Smooth muscle cell (in vitro differentiated cells): ENCODE data around the gene C4orf50. TPM values are rescaled to one million over a fixed set of nuclear protein-coding genes. Genes with fewer than 3 reads are reported as not detected.

Experiments used
- DNase-seq: peaks from one replicate; lab custom pipeline; 2025; ENCODE audit not compliant: unreplicated experiment; lab: John Stamatoyannopoulos, UW
- H2AFZ ChIP-seq: fragments of 200-600 bp; sonication (generic); 2 replicates; pipeline ENCODE4 v1.6.0; 2016; ENCODE audit warnings: antibody characterized with exemption, low read depth, mild to moderate bottlenecking
- H3F3A ChIP-seq: fragments of 200-600 bp; sonication (generic); 2 replicates; pipeline ENCODE4 v1.6.0; 2017; ENCODE audit warnings: antibody characterized with exemption, low read depth
- H3K27ac ChIP-seq: fragments of 200-600 bp; sonication (generic); 2 replicates; pipeline ENCODE4 v1.5.1; 2016; ENCODE audit warnings: low read depth, mild to moderate bottlenecking
- H3K27me3 ChIP-seq: fragments of 200-600 bp; sonication (generic); 2 replicates; pipeline ENCODE4 v1.6.1; 2016; ENCODE audit warnings: low read depth, mild to moderate bottlenecking
- H3K36me3 ChIP-seq: fragments of 200-600 bp; sonication (generic); 2 replicates; pipeline ENCODE4 v1.5.1; 2016; ENCODE audit warnings: low read depth
- H3K4me1 ChIP-seq: fragments of 200-600 bp; sonication (generic); 2 replicates; pipeline ENCODE4 v1.5.1; 2016; ENCODE audit warnings: low read depth
- H3K4me2 ChIP-seq: fragments of 200-600 bp; sonication (generic); 2 replicates; pipeline ENCODE4 v1.6.0; 2016; ENCODE audit warnings: mild to moderate bottlenecking
- H3K4me3 ChIP-seq: fragments of 200-600 bp; sonication (generic); 2 replicates; pipeline ENCODE4 v1.5.1; 2016; ENCODE audit warnings: mild to moderate bottlenecking
- H3K79me2 ChIP-seq: fragments of 200-600 bp; sonication (generic); 2 replicates; pipeline ENCODE4 v1.6.0; 2016; ENCODE audit warnings: low read depth, mild to moderate bottlenecking
- H3K9ac ChIP-seq: fragments of 200-600 bp; sonication (generic); 2 replicates; pipeline ENCODE4 v1.6.0; 2016; ENCODE audit warnings: low read depth
- H3K9me3 ChIP-seq: fragments of 200-600 bp; sonication (generic); replicated peaks from 2 replicates; pipeline ENCODE4 v1.5.1; 2016; ENCODE audit warnings: low read depth
- H4K20me1 ChIP-seq: fragments of 200-600 bp; sonication (generic); 2 replicates; pipeline ENCODE4 v1.6.0; 2016; ENCODE audit warnings: low read depth
- CTCF ChIP-seq: fragments of 200-600 bp; sonication (generic); IDR thresholded peaks from 2 replicates; pipeline ENCODE4 v1.5.1; 2017; ENCODE audit warnings: borderline replicate concordance, mild to moderate bottlenecking, antibody characterized with exemption; ENCODE audit not compliant: insufficient read depth, poor library complexity, severe bottlenecking
- WGBS: methylation state at CpG from one replicate; pipeline ENCODE4 v1.1.7; 2016; ENCODE audit warnings: low lambda C conversion rate; 5-methylcytosine and 5-hydroxymethylcytosine counted together
- polyA plus RNA-seq: library from polyadenylated mRNA; unstranded; fragments of >200 nt; fragmentation: Nextera tagmentation; extraction: Ambion mirVana; gene quantifications from 2 replicates; pipeline ENCODE4 v1.2.1, GENCODE V29; 2016
- total RNA-seq: library from RNA; depleted of rRNA; stranded (reverse); fragments of >200 nt; gene quantifications from 2 replicates; pipeline ENCODE4 v1.2.3, GENCODE V29; 2014

Gene C4orf50
- total and polyA plus RNA-seq, 2 experiments from 2014 or later, result not detected

DNA sequence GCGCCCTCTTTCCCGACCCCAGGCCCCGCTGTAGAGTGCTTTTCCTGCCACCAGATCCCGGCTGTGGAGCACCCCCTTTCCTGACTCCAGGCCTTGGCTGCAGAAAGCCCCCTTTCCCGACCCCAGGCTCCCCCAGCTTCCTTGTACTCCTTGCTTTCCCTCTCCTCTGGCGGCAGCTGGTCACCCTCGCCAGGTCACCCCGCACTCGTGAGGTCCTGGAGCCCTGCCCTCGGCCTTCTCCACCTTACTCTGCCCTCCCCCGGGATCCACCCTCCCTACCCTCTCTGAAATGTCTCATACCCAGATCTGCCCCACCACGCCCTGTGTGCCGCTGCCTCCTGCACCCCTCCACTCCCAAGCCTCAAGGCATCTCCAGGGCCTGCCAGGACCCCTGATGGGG is 25.0 kb upstream of the C4orf50 start:
- H3K79me2 ChIP-seq, result no peaks in the 10 kb centered on the region
- H3K4me3 ChIP-seq, result no peak overlapping the region
- peaks cover 14% of the 10 kb centered on the region for H3K27me3 ChIP-seq
- no peaks in the 10 kb centered on the region for H3F3A ChIP-seq
- H2AFZ ChIP-seq, result no peak overlapping the region
- WGBS, result 81% methylated on average over 3 of the region's 13 CpGs
- H3K9ac ChIP-seq, result no peak overlapping the region
- TF ChIP-seq CTCF, result no peak
- H3K4me1 ChIP-seq, result no peaks in the 10 kb centered on the region
- H4K20me1 ChIP-seq, result no peaks in the 10 kb centered on the region
- no peak overlapping the region for H3K4me2 ChIP-seq
- H3K36me3 ChIP-seq, result no peaks in the 10 kb centered on the region
- no peak overlapping the region for H3K27ac ChIP-seq
- DNase-seq, result no peak
- H3K9me3 ChIP-seq, result no peaks in the 10 kb centered on the region

- no peak for DNase-seq
- Histone ChIP-seq H3F3A (no peaks in the 10 kb centered on the region), H4K20me1 (no peaks in the 10 kb centered on the region), H3K27ac (no peak overlapping the region), H3K9me3 (no peaks in the 10 kb centered on the region), H3K4me2 (no peak overlapping the region), H3K36me3 (no peaks in the 10 kb centered on the region), H3K9ac (no peak overlapping the region), H2AFZ (no peak overlapping the region), H3K4me1 (no peaks in the 10 kb centered on the region), H3K79me2 (no peaks in the 10 kb centered on the region), H3K27me3 (peaks cover 14% of the 10 kb centered on the region), H3K4me3 (no peak overlapping the region)
- no peak for TF ChIP-seq CTCF
- 93% methylated on average over 18 of the region's 21 CpGs for WGBS
Observed at GRCh38 chr4:6042293-6043063, 24.2 kb upstream of the C4orf50 start.

GRCh38 chr4:6041800-6042199 is 23.6 kb upstream of the C4orf50 start:
- Histone ChIP-seq H3K79me2 (no peaks in the 10 kb centered on the region), H3K36me3 (no peaks in the 10 kb centered on the region), H2AFZ (no peak overlapping the region), H3K27me3 (peaks cover 14% of the 10 kb centered on the region), H3K4me2 (no peak overlapping the region), H3K9me3 (no peaks in the 10 kb centered on the region), H3K4me1 (no peaks in the 10 kb centered on the region), H3K4me3 (no peak overlapping the region), H3K27ac (no peak overlapping the region), H3F3A (no peaks in the 10 kb centered on the region), H4K20me1 (no peaks in the 10 kb centered on the region), H3K9ac (no peak overlapping the region)
- WGBS, result 92% methylated on average over 5 of the region's 5 CpGs
- no peak for TF ChIP-seq CTCF
- DNase-seq, result no peak

DNA sequence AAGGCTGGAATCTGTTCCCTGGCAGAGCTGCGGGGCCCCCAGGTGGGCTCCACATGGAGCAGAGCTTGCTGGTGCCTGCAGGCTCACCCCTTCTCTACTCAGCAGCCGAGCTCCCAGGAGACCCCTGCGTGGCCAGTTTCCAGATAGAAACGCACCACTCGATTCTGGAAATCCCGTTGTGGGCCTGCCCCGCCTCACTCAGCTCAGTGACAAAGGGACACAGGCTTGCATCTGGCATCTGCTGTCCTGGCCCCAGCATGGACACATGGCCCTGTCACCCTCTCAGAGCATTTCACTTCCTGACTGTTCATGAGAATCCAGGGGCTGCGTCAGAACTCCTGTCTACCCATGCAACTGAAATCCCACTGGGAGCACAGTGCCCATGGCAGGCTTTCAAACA is 20.5 kb upstream of the C4orf50 start:
- Histone ChIP-seq H3K9me3 (no peaks in the 10 kb centered on the region), H3K36me3 (no peaks in the 10 kb centered on the region), H3K27ac (no peak overlapping the region), H3K79me2 (no peaks in the 10 kb centered on the region), H3K4me2 (no peak overlapping the region), H3F3A (no peaks in the 10 kb centered on the region), H3K27me3 (peaks cover 24% of the 10 kb centered on the region), H3K4me1 (no peaks in the 10 kb centered on the region), H3K4me3 (no peak overlapping the region), H3K9ac (no peak overlapping the region), H2AFZ (no peak overlapping the region), H4K20me1 (no peaks in the 10 kb centered on the region)
- no peak for TF ChIP-seq CTCF
- WGBS, result 94% methylated on average over 8 of the region's 8 CpGs
- no peak for DNase-seq
